HepG2 (cell line): ENCODE measurements around the gene ULBP1. TPM values are rescaled to one million over a fixed set of nuclear protein-coding genes. Genes with fewer than 3 reads are reported as not detected.

ENCODE experiments used
- ARID5B ChIP-seq: IDR thresholded peaks from 2 replicates; pipeline ENCODE4 v1.4.0; 2020; ENCODE audit warnings: mild to moderate bottlenecking, missing genetic modification reagents
- BRF2 ChIP-seq: sonication (generic); formaldehyde crosslinking; IDR thresholded peaks from 2 replicates; pipeline ENCODE4 v1.8.1; 2022; ENCODE audit warnings: mild to moderate bottlenecking, missing genetic modification reagents
- FOXM1 ChIP-seq: sonication (generic); formaldehyde crosslinking; IDR thresholded peaks from 2 replicates; pipeline ENCODE4 v1.5.0; 2020; ENCODE audit warnings: missing genetic modification reagents
- GATAD1 ChIP-seq: IDR thresholded peaks from 2 replicates; pipeline ENCODE4 v1.6.1; 2016; ENCODE audit warnings: missing genetic modification reagents, missing compliant biosample characterization
- HNRNPLL ChIP-seq: fragments of 200-400 bp; formaldehyde crosslinking; IDR thresholded peaks from 2 replicates; pipeline ENCODE4 v1.6.1; 2017; ENCODE audit warnings: mild to moderate bottlenecking, low read depth, low read length; ENCODE audit not compliant: poor library complexity, severe bottlenecking
- MAFF ChIP-seq: IDR thresholded peaks from 2 replicates; pipeline ENCODE4 v1.6.1; 2011; ENCODE audit warnings: low read depth, low read length, improper control_type of control experiment
- MEF2D ChIP-seq: sonication (generic); formaldehyde crosslinking; IDR thresholded peaks from 2 replicates; pipeline ENCODE4 v1.5.1; 2020; ENCODE audit warnings: mild to moderate bottlenecking, missing genetic modification reagents
- NR2F2 ChIP-seq: IDR thresholded peaks from 2 replicates; pipeline ENCODE4 v1.6.1; 2012; ENCODE audit warnings: low read depth, inconsistent platforms, borderline replicate concordance
- TIGD3 ChIP-seq: sonication (generic); formaldehyde crosslinking; IDR thresholded peaks from 2 replicates; pipeline ENCODE4 v1.5.1; 2020; ENCODE audit warnings: mild to moderate bottlenecking, missing genetic modification reagents, borderline replicate concordance
- ZNF280D ChIP-seq: sonication (generic); formaldehyde crosslinking; IDR thresholded peaks from 2 replicates; pipeline ENCODE4 v1.5.1; 2020; ENCODE audit warnings: mild to moderate bottlenecking, missing genetic modification reagents
- ZNF362 ChIP-seq: sonication (generic); formaldehyde crosslinking; IDR thresholded peaks from 2 replicates; pipeline ENCODE4 v1.4.0; 2020; ENCODE audit warnings: missing genetic modification reagents, mild to moderate bottlenecking, borderline replicate concordance
- ZNF512B ChIP-seq: sonication (generic); formaldehyde crosslinking; IDR thresholded peaks from 2 replicates; pipeline ENCODE4 v1.5.1; 2020; ENCODE audit warnings: missing genetic modification reagents, mild to moderate bottlenecking, borderline replicate concordance
- ZNF749 ChIP-seq: sonication (generic); formaldehyde crosslinking; IDR thresholded peaks from 2 replicates; pipeline ENCODE4 v1.8.0; 2022; ENCODE audit warnings: mild to moderate bottlenecking, missing genetic modification reagents, moderate library complexity, borderline replicate concordance
- polyA plus RNA-seq, 8 experiments: library from polyadenylated mRNA; depleted of rRNA in 3 of 8; stranded (reverse) in 7 of 8; unstranded in 1 of 8; fragments of >200 nt; fragmentation: Illumina TruSeq in 4 of 8; extraction: Trizol in 4 of 8; gene quantifications; 2 replicates each; pipeline versions ENCODE4 v1.2.1 to v1.2.3, GENCODE V29; 2011 to 2016; ENCODE audit warnings: low read depth in 4 of 8, missing spikeins in 1 of 8, mixed read lengths in 1 of 8; ENCODE audit not compliant: insufficient read depth in 1 of 8
- total RNA-seq, 5 experiments: library from RNA; depleted of rRNA; stranded (reverse); fragments of >200 nt; fragmentation: Illumina TruSeq; extraction: Trizol; gene quantifications; 2 replicates each; pipeline ENCODE4 v1.2.3, GENCODE V29; 2016; ENCODE audit warnings: low read depth in 1 of 5

ULBP1 gene
- total and polyA plus RNA-seq, 2 of the 13 experiments (the other 11 are each of a cell fraction or from before 2014, with no cell fraction given) = 0.04 to 0.09 TPM

- TF ChIP-seq TIGD3 (CRISPR knock-in tag) = no peak
- TF ChIP-seq MEF2D = peak; percentile 57; the same call in 1 of the 2 replicates
- 0 out of 2 replicates have a peak, but pooled peaks have one; percentile 17 for TF ChIP-seq BRF2 (CRISPR knock-in tag)
- no peak for TF ChIP-seq ZNF280D
- TF ChIP-seq ZNF749 (CRISPR knock-in tag) = no peak
- TF ChIP-seq GATAD1 (CRISPR knock-in tag) = peak; percentile 52; the same call in 1 of the 2 replicates
- TF ChIP-seq FOXM1 (CRISPR knock-in tag) = no peak
- TF ChIP-seq NR2F2 = 0 out of 2 replicates have a peak, but pooled peaks have one; percentile 22
- TF ChIP-seq ZNF362 = no peak
- TF ChIP-seq HNRNPLL = peak; percentile 67
- TF ChIP-seq MAFF = no peak
- peak; percentile 43; the same call in 1 of the 2 replicates for TF ChIP-seq ARID5B (CRISPR knock-in tag)
- TF ChIP-seq ZNF512B = peak; percentile 89; the same call in 1 of the 2 replicates
These were observed 37.6 kb upstream of the ULBP1 start (continued) for GRCh38 chr6:149925974-149926777.
